ENCODE results near the gene CHN2.
A peak's percentile ranks its signal among the peaks of the same experiment; 100 is the strongest.

Gene CHN2

DNA sequence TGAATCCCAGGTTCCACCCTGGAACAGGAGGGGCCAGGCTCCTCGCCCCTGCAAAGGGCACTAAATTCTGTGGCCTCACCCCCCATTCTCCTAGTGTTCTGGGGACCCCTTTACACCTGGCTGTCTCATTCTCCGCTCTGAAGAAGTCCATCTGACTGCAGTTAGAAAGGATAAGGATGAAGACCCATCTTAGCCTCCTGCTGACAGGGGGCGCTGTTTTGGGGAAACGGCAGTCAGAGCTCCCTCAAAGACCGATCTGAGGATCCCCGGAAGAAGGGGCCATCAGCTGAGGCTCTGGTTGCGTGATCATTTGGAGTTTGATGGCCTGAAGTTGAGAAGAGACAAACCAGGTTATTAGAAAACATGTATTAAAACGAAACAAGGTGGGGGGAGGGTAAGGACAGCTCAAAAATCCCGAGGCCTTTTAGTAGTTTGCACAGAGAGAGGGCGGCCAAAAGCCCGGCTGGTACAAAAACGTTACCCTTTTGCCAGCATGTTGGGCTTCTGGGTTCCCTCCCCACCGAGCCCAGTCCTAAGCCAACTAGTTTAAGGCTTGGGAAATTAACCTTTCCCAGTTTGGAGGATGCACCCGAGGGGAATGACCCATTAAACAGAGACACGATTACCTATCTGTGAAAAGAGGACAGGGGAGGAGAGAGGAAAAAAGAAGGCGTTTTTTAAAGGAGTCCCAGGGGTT, 102.8 kb downstream of the CHN2 start:
- Histone ChIP-seq H3K27ac (no peak overlapping the region), H3K4me3 (no peak overlapping the region)

DNA sequence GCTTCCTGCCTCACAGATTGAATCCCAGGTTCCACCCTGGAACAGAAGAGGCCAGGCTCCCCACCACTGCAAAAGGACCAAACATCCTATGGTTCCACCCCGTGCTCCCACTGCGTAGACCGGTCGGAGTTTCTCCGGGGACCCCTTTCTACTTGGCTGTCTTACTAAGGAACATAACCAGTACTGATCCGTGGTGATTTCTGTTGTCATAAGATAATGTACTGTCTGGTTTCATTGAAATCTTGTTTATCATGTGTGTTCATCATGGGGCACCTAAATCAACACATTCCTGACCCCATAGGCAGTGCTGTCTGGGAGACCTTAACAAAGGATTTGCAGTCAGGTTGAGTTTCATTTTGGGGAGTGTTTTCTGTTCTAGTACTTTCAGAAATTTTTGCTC, 104.5 kb downstream of the CHN2 start:
- Histone ChIP-seq H3K4me3 (no peak overlapping the region), H3K27ac (no peak overlapping the region)

GRCh38 chr7:29300026-29300480, 105.5 kb downstream of the CHN2 start:
- H3K27ac ChIP-seq = no peak overlapping the region
- H3K4me3 ChIP-seq = no peak overlapping the region

GRCh38 chr7:29300649-29301048, 106.1 kb downstream of the CHN2 start:
- H3K27ac ChIP-seq = no peak overlapping the region
- H3K4me3 ChIP-seq = no peak overlapping the region

GRCh38 chr7:29302666-29303395, 108.3 kb downstream of the CHN2 start:
- H3K27ac ChIP-seq = no peak overlapping the region
- no peak overlapping the region for H3K4me3 ChIP-seq

GRCh38 chr7:29304756-29305155, 110.2 kb downstream of the CHN2 start:
- Histone ChIP-seq H3K27ac (no peak overlapping the region), H3K4me3 (no peak overlapping the region)

- no peak overlapping the region for H3K27ac ChIP-seq
- no peak overlapping the region for H3K4me3 ChIP-seq
Observed at GRCh38 chr7:29306319-29306991, 111.9 kb downstream of the CHN2 start.

DNA sequence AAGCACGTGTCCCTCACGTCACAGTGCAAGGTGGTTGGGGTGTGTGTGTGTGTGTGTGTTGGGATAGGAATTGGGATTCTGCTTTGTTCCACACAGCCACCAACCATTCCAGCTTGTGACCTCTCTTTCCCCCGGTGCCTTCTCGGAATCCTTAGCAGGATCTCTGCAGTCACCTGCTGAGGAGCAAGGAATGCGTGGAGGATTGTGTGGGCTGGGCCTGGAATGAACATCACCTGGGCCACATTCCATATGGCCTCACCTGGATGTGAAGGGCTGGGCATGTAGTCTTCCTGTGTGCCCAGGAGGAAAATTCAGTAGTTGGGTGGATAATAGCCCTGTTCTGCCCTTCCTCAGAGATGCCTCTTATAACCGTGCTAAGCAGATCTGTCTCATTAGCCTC, 113.8 kb downstream of the CHN2 start:
- Histone ChIP-seq H3K27ac (no peak overlapping the region), H3K4me3 (no peak overlapping the region)

DNA sequence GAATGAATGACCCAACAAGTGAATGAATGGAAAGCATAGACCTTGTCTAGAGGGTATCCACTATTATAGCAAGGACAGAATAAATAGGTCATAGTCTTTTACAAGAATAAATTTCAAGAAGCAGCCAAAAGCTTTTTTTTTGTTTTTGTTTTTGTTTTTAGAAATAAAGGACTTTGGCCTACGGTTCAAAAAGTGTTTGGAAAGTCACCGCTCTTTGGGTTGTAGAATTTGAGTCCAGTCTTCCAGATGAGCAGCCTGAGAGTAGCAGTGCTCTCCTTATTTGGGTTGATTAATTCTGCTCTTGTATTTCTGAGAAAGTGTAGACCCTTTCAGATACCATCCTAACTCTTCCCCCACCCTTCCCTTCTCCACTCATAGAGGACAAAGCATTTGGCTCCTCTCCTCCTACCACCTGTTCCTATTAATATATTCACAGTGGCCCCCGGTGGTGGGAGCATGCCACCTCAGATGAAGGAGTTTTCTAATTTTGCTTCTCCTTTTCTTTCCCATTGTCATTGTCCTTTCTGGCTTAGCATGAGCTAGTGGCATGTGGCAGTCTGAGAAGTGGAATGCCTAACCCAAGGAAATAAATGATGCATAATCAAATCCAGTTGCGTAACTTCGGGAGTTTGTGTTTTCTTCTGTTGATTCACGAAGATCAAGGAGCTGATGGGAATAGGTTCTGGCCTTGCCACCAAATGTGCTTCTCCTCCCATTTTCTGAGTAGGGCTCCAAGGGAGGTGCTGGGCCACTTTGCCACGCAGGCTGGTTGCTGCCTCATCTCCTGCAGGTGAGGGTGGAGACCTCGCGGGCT, 114.7 kb downstream of the CHN2 start:
- no peak overlapping the region for H3K4me3 ChIP-seq
- H3K27ac ChIP-seq = no peak overlapping the region

GRCh38 chr7:29310625-29311024, 116.0 kb downstream of the CHN2 start:
- Histone ChIP-seq H3K4me3 (no peak overlapping the region), H3K27ac (no peak overlapping the region)

GRCh38 chr7:29311314-29311713, 116.7 kb downstream of the CHN2 start:
- no peak overlapping the region for H3K27ac ChIP-seq
- H3K4me3 ChIP-seq = no peak overlapping the region

DNA sequence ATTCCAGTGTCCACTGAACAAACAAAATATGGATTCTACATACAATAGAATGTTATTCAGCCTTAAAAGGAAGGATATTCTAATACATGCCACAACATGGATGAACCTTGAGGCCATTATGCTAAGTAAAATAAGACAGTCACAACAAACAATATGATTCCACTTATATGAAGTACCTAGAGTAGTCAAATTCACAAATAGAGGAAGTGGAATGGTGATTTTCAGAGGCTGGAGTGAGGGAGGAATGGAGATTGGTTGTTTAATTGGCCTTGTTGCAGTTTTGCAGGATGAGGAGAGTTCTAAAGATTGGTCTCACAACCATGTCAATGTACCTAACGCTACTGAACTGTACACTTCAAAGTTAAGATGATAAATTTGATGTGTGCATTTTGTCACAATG, 119.6 kb downstream of the CHN2 start:
- no peak overlapping the region for H3K27ac ChIP-seq
- no peak overlapping the region for H3K4me3 ChIP-seq

GRCh38 chr7:29315122-29315891, 120.7 kb downstream of the CHN2 start:
- Histone ChIP-seq H3K27ac (no peak overlapping the region), H3K4me3 (no peak overlapping the region)

DNA sequence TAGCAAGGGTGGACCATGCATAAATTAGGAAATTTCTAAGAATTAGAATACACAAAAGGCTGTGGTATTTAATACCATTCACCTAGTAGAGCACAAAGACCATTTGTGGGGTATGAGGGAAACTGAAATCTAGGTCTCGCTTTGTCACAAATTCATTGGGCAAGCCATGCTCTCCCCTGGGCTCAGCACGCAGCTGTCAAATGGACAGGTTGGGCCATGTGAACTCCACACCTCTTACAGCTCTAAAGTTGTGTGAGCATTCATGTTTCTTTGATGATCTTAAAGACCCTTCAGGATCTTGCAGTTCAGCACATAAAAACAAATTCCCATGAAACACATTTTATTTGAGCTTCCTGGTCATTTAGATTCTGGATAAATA, 121.3 kb downstream of the CHN2 start:
- Histone ChIP-seq H3K27ac (no peak overlapping the region), H3K4me3 (no peak overlapping the region)

DNA sequence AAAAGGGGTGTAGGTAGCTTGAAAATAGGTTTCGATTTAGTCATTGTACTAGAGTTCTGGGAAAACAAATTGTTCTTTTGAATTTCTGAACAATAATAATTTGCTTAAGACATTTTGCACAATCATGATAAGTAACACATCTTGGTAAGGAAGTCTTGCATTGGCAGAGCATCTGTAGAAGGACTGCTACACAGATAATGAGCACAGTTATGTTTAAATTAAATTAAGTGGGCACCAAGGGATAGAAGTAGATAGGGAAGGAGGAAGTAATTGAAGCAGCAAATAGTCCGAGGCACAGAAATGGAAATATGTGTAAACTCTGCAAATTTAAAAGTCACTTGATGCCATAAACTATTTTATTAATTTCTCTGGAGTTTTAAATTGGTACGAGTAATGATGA, 122.4 kb downstream of the CHN2 start:
- no peak overlapping the region for H3K27ac ChIP-seq

DNA sequence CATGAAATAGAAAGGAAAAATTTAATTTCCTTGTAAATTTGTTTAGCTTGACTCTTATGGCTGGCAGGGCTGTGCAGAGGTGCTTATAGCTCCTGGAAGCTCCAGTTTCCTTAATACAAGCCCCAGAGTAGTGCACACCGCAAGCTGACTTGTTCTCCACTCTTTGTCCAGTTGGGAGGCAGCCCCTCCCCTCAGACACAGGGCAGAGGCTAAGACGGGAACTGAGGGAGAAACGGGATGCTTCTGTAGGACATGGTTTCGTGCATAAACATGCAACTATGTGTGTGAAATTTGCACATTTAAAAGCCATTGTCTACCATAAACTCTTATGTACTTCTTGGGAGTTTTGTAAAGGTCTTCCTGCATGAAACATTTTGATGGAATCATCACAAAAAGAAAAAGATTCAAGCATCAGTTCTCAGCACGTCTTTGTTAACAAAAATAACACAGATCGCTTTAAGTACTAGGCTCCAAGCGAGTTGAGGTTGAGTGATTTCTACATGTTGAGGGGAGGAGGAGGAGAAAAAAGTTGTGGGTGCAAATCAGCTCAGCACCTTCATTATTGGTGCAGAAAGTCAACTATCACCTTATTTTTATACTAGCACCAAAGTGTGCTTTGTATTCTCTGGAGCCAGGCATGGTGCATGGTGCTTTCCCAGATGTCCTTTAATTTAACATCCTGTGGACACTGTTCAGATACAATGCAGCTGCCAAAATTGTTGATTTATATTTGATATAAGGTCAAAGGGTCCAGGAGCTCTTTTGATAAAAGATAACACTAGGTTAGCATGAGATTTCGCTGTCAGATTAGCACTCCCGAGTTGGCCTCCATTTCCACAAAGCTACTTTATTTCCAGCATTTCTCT, 124.5 kb downstream of the CHN2 start:
- H3K4me3 ChIP-seq = no peak overlapping the region
- peak overlapping the region in 2 of 21 experiments; percentile 17 to 18 for H3K27ac ChIP-seq

More for the DNA sequence above, 122.4 kb downstream of the CHN2 start:
- H3K4me3 ChIP-seq = no peak overlapping the region

DNA sequence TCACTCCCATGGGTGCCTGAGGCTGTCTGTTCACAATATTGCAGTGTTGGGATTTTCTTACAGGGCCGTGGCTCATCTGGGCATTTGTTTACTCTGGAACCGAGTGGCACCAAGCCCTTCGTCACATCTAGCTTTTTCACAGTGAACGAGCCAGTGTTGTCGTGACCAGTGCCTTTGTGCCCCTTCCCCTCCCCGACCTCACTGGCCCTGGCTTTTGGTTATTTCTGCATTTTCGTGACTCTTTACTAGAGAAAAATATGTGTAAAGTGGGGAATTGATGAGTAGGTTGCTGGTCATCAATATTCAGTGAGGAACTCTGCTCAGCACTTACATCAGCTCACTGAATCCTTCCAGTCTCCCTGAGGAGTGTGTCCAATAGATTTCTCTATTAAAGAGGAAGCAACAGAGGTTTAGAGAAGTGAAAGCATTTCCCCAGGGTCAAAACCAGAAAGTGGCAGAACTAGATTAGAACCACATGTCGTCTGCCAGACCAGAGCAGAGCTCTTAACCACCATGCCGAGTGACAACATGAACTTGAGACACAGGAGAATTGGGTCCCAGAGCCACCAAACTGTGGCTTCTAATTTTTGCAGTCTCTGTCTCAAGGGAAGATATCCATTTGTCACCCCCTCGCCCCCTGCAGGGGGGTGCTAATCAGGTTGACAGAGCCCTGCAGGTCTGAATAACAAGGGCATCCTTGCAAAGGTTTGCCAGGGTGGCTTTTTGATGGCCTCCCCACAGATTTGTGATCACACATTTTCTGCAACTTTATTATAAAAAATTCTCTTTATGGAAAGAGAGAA, 125.3 kb downstream of the CHN2 start:
- Histone ChIP-seq H3K4me3 (no peak overlapping the region), H3K27ac (peak overlapping the region in 3 of 21 experiments; percentile 17 to 44 (median 18))

GRCh38 chr7:29320577-29320976, 126.0 kb downstream of the CHN2 start:
- H3K4me3 ChIP-seq = no peak overlapping the region
- H3K27ac ChIP-seq = no peak overlapping the region

All from skin epidermis (tissue), 12 donors.